Heart left ventricle (tissue), 16 donors: Measurements from ENCODE around the gene VCP. TPM values are rescaled to one million over a fixed set of nuclear protein-coding genes. Genes with fewer than 3 reads are reported as not detected.

Experiments
- ATAC-seq, 4 donors: fragments of 200-7000 bp; cut with Tn5 transposase; one replicate each; pipeline ENCODE4 v1.9.1; 2020 to 2022; ENCODE audit warnings: moderate library complexity in 4 of 4, mild to moderate bottlenecking in 3 of 4, moderate number of reproducible peaks in 1 of 4
- DNase-seq, 5 donors: peaks; one replicate each; pipeline ENCODE4 v3.0.0-alpha.2; 2020
- H3K27ac ChIP-seq, 12 donors: fragments of 200-600 bp; sonication (generic) in 4 of 12; one replicate each; pipeline versions ENCODE4 v1.5.0 to v1.8.0; 2016 to 2022; ENCODE audit warnings: mild to moderate bottlenecking in 2 of 12
- H3K27me3 ChIP-seq, 9 donors: fragments of 200-600 bp; sonication (generic) in 2 of 9; one replicate each; pipeline versions ENCODE4 v1.5.1 to v1.8.0; 2016 to 2022; ENCODE audit warnings: mild to moderate bottlenecking in 3 of 9
- H3K36me3 ChIP-seq, 9 donors: fragments of 200-600 bp; sonication (generic) in 2 of 9; one replicate each; pipeline versions ENCODE4 v1.5.0 to v1.8.0; 2018 to 2022; ENCODE audit warnings: mild to moderate bottlenecking in 2 of 9
- H3K4me1 ChIP-seq, 12 donors: fragments of 200-600 bp; sonication (generic) in 4 of 12; one replicate each; pipeline versions ENCODE4 v1.5.0 to v1.8.0; 2016 to 2022; ENCODE audit warnings: mild to moderate bottlenecking in 3 of 12
- H3K4me3 ChIP-seq, 12 donors: fragments of 200-600 bp; sonication (generic) in 4 of 12; one replicate each; pipeline versions ENCODE4 v1.5.0 to v1.8.0; 2017 to 2022; ENCODE audit warnings: mild to moderate bottlenecking in 9 of 12, moderate library complexity in 4 of 12
- H3K9me3 ChIP-seq, 12 donors: fragments of 200-600 bp; sonication (generic) in 4 of 12; one replicate each; pipeline versions ENCODE4 v1.5.0 to v1.8.0; 2016 to 2022; ENCODE audit warnings: mild to moderate bottlenecking in 1 of 12
- CTCF ChIP-seq, 12 donors: fragments of 200-600 bp; sonication (generic) in 4 of 12; IDR thresholded peaks; one replicate each; pipeline versions ENCODE4 v1.5.0 to v1.8.0; 2018 to 2022; ENCODE audit warnings: antibody characterized with exemption in 12 of 12, mild to moderate bottlenecking in 5 of 12
- POLR2A ChIP-seq, 2 donors: fragments of 450-650 bp; IDR thresholded peaks; one replicate each; pipeline ENCODE4 v1.6.1; 2017; ENCODE audit warnings: antibody characterized with exemption in 2 of 2, mild to moderate bottlenecking in 2 of 2, moderate library complexity in 2 of 2
- WGBS, 4 donors: extraction: QIAGEN DNeasy Blood & Tissue Kit in 2 of 4; methylation state at CpG; one replicate each; pipeline versions ENCODE4 v1.1.5 to v1.1.7; 2013 to 2018; 5-methylcytosine and 5-hydroxymethylcytosine counted together
- intact Hi-C, 10 donors: fragments of 100-400 bp; cut with DNase I; formaldehyde crosslinking; loops; one replicate each; pipeline versions ENCODE4 v1.11.1 to v1.14.2; 2022
- polyA plus RNA-seq, 2 donors: library from polyadenylated mRNA; stranded (reverse); fragments of 200-250 nt; gene quantifications; one replicate each; pipeline ENCODE4 v1.2.3, GENCODE V29; 2013
- total RNA-seq, 9 donors: library from RNA; depleted of rRNA in 2 of 9; stranded (reverse); fragments of >200 nt in 2 of 9; fragmentation: NEBNext Ultra II Directional in 3 of 9; extraction: Animal tissue kit (Norgen Biotek cat#: 25700) in 3 of 9; gene quantifications; one replicate each; pipeline versions ENCODE4 v1.1.0 to v1.2.4, GENCODE V29; 2016 to 2023
- donor health status: ischemic (EF 13 %, LVEDD 7.1; RV severe dilation, severe dysfunction).
- donor health status: healthy with polysubstance abuse.
- donor health status: DM: no; HTN: yes; CAD: no.
- donor health status: DM: no; HTN: no; CAD: no.
- donor health status: ischemic (EF 25% LVEDD 6.9; RV normal size, moderate dysfunction).
- donor health status: ischemic (EF 25% LVEDD 5.7; RV mildly dilated, moderate dysfunction).
- donor health status: healthy.
- donor health status: DM: yes; HTN: yes; CAD: no.
- donor health status: ischemic (EF 35%, LVEDD 5.7; RV mildly dilated, moderate dysfunction).
- donor health status: nonischemic (EF 11% LVEDD 7.7; RV severe dilation, severe dysfunction).
- donor health status: DM: yes; HTN: yes; CAD: no.
- donor health status: PGD.
- donor health status: ischemic (EF 29% LVEDD 5.4; RV normal size, mild dysfunction).
- donor health status: nonischemic (EF 23%, LVEDD 6.1; RV moderate dilation, normal function).

VCP gene
- total and polyA plus RNA-seq, 11 donors = 107 to 411 (median 262) TPM

GRCh38 chr9:35075358-35075757 lies 2.9 kb upstream of the VCP start:
- no peak for DNase-seq
- intact Hi-C loops = loop anchor here in 1 of 10 donors (10.0 kb wide), 1 partner anchor 411 kb away; the partner anchor contains the start of gene CCL27
- Histone ChIP-seq H3K4me1 (peaks cover 7 to 33% (median 22%) of the 10 kb centered on the region in 12 donors), H3K36me3 (peaks cover 0 to 30% (median 2%) of the 10 kb centered on the region in 9 donors), H3K27me3 (no peaks in the 10 kb centered on the region), H3K27ac (no peak overlapping the region), H3K9me3 (no peaks in the 10 kb centered on the region), H3K4me3 (no peak overlapping the region)
- TF ChIP-seq POLR2A (IDR thresholded peaks at IDR 0.05) (no peak), CTCF (IDR thresholded peaks at IDR 0.05) (no peak)
- no peak for ATAC-seq
- WGBS, 4 donors = 93 to 98% (median 97%) methylated on average over 4 of the region's 4 CpGs

- WGBS, 4 donors = 90 to 96% (median 95%) methylated on average over 8 of the region's 8 CpGs
- Histone ChIP-seq H3K9me3 (no peaks in the 10 kb centered on the region), H3K27ac (no peak overlapping the region), H3K27me3 (no peaks in the 10 kb centered on the region), H3K4me1 (peaks cover 10 to 37% (median 27%) of the 10 kb centered on the region in 12 donors), H3K4me3 (no peak overlapping the region), H3K36me3 (peaks cover 0 to 33% (median 7%) of the 10 kb centered on the region in 9 donors)
- TF ChIP-seq POLR2A (IDR thresholded peaks at IDR 0.05) = no peak
- no peak for TF ChIP-seq CTCF (IDR thresholded peaks at IDR 0.05)
- DNase-seq (no peak), ATAC-seq (no peak)
- intact Hi-C loops = loop anchor here in 3 of 10 donors (5.0 to 10.0 kb wide), 2 partner anchors 82 to 410 kb away; partner anchors contain the start of gene CCL27 (in 1 of the 3)
Measured at GRCh38 chr9:35074791-35075190, 2.4 kb upstream of the VCP start.

- 92 to 96% (median 94%) methylated on average over 6 of the region's 6 CpGs for WGBS, 4 donors
- TF ChIP-seq POLR2A (IDR thresholded peaks at IDR 0.05) = no peak
- TF ChIP-seq CTCF (IDR thresholded peaks at IDR 0.05) = no peak
- intact Hi-C loops = loop anchor here in 3 of 10 donors (5.0 to 10.0 kb wide), 2 partner anchors 82 to 409 kb away; partner anchors contain the start of gene CCL27 (in 1 of the 3)
Measured at GRCh38 chr9:35074141-35074540, 1.7 kb upstream of the VCP start.

GRCh38 chr9:35073279-35073612 lies 821 bp upstream of the VCP start:
- no peaks in the 10 kb centered on the region for H3K9me3 ChIP-seq
- WGBS, 4 donors = 98 to 100% (median 99%) methylated on average over 2 of the region's 2 CpGs
- H3K27me3 ChIP-seq = no peaks in the 10 kb centered on the region
- peaks cover 9 to 41% (median 32%) of the 10 kb centered on the region in 12 donors for H3K4me1 ChIP-seq
- peaks cover 0 to 39% (median 8%) of the 10 kb centered on the region in 9 donors for H3K36me3 ChIP-seq
- TF ChIP-seq POLR2A (IDR thresholded peaks at IDR 0.05) = no peak
- TF ChIP-seq CTCF (IDR thresholded peaks at IDR 0.05) = no peak
- no peak for DNase-seq
- no peak for ATAC-seq
- intact Hi-C loops = loop anchor here in 6 of 10 donors (2.0 to 10.0 kb wide), 5 partner anchors 24 to 408 kb away; partner anchors contain the start of genes CCL27 (in 1 of the 6), PIGO (in 1 of the 6) and STOML2 (in 1 of the 6)
- peak overlapping the region in 11 of 12 donors; percentile 22 to 100 (median 100) for H3K27ac ChIP-seq
- H3K4me3 ChIP-seq = peak overlapping the region in 6 of 12 donors; percentile 88 to 100 (median 94)

More at GRCh38 chr9:35074141-35074540, 1.7 kb upstream of the VCP start:
- DNase-seq = no peak
- Histone ChIP-seq H3K4me3 (no peak overlapping the region), H3K4me1 (peaks cover 12 to 41% (median 31%) of the 10 kb centered on the region in 12 donors), H3K9me3 (no peaks in the 10 kb centered on the region), H3K27me3 (no peaks in the 10 kb centered on the region), H3K27ac (no peak overlapping the region), H3K36me3 (peaks cover 0 to 33% (median 7%) of the 10 kb centered on the region in 9 donors)
- ATAC-seq = no peak
